NCI-H2196 treated with DMSO at 0.1 percent for 48 hours (cell line): Measurements from ENCODE around the gene MEIS1.
A peak's percentile ranks its signal among the peaks of the same experiment; 100 is the strongest.

Experiments
- DNase-seq: peaks from one replicate; lab custom pipeline; 2025; ENCODE audit not compliant: unreplicated experiment; lab: John Stamatoyannopoulos, UW

MEIS1 gene

DNA sequence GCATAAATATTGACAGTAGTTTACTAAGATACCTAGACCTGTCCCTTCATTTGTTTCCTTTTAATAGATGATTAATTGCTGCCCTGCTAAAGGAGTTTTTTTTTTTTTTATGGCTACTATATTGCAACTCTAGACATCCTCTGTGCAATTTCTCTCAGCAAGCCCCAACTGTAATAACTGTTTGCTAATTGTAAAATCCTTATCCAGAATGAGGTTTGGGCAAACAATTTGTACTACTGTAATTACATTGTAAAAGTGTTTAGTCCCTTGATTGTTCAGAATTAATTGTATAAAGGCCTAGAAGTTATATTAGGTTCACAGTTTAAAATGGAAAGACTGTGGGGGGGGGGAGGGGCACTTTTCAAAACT lies 3.7 kb upstream of the MEIS1 start:
- no peak for DNase-seq

- DNase-seq, result no peak
Observed at GRCh38 chr2:66431846-66432587, 2.9 kb upstream of the MEIS1 start.

DNA sequence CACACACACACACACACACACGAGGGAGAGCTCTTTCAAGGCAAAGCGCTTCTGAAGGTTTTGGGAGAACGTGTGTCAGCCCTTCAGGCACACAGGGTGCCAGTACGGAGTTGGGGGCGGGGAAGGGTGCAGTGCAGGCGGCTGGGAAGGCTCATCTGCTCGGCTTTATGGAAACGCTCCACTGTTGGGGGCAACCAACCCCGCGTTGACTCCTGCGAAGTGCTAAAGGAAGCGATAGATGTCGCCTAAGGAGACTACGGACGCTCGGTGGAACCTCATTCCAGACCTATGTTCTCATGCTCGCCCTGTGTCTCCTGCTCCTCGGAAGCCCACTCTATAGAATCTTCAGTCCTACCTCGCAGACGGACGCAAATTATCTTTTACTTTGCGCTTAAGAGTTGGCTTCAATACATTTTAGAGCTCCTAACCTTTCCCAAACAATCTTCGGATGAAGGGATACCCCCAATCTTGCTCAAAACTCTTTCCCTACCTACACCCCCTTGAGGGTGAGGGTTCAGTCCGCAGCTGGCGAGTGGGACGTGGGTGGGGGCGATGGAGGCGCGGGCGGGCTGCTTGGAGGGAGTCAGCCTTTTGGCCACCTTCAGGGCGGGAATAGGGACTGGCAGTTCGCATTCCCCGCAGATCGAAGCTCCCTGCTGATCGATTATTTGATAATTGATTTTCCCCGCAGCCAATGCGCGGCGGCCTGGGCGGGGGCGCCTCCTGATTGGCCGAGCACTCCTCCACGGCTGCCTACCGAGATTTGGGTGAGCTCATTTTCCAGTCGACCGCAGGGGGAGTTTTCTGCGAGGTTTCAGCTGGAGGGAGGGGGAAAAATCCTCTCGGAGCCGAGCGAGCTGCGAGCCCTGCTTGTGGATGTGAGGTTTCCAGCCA lies 1.9 kb upstream of the MEIS1 start:
- DNase-seq, result peak; percentile 76

DNA sequence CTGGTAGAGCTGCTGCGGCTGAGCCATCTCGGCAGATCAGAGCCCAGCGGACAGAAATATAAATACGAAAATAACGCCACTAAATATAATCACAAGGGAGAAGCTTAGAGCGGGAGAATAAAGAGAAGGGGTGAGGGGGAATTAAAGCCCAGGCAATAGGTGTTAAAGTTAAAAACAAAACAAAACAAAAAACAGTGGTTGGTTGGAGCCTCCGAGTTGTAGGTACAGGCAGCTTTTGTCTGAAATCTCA lies 1.3 kb upstream of the MEIS1 start:
- no peak for DNase-seq

- no peak for DNase-seq
Observed at GRCh38 chr2:66433945-66434678, 813 bp upstream of the MEIS1 start.

- no peak for DNase-seq
Observed at GRCh38 chr2:66435549-66435875, 587 bp downstream of the MEIS1 start.

- no peak for DNase-seq
Observed at GRCh38 chr2:66435963-66436362, 1.0 kb downstream of the MEIS1 start.

DNA sequence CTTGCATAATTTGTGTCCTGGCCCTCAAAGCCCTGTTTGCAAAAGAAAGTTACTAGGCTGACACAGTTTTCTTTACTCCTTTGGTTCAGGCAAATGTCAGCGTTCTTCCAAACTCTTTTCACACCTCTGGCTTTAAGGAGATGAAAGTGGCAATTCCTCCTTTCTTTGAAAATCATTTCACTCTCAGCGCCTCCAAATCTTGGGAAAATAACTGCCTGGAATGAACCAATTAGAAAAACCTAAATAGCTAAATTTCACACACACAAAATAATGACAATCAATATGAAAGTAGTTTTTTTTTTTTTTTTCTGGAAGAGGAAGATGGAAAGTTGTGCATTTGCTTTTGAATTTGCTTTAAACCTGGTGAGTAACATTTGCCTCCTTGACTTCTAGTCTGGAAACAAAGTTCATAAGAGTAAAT lies 1.7 kb downstream of the MEIS1 start:
- DNase-seq, result no peak

DNA sequence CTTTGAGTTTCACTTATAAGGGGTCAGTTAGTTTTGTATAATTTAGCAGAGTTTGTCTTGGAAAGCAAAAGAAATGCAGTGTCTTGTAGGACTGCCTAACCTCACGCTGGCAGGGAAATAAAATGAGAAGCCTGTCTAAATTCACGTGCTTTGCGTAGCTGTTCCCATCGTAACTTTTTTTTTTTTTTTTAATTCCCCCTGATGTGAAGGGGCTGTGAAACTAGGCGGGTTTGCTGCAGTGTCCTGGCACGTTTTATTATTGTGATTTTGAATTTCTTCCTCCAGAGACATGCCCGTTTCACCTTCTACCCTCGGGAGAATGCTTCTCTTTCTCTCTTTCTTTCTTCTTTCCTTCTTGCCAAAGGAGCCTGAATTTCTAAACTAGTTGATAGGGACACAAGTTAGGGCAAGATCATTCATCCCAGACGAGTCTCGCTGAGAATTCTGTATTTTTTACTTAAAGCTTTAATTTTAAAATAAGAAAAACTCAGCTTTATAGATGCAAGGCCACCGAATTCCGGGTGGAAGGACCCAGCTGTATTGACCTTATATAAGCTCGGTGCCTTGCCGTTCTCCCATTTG lies 2.3 kb downstream of the MEIS1 start:
- DNase-seq, result no peak

- no peak for DNase-seq
Observed at GRCh38 chr2:66437691-66438497, 3.0 kb downstream of the MEIS1 start.

- no peak for DNase-seq
Observed at GRCh38 chr2:66438498-66438833, 3.5 kb downstream of the MEIS1 start.

DNA sequence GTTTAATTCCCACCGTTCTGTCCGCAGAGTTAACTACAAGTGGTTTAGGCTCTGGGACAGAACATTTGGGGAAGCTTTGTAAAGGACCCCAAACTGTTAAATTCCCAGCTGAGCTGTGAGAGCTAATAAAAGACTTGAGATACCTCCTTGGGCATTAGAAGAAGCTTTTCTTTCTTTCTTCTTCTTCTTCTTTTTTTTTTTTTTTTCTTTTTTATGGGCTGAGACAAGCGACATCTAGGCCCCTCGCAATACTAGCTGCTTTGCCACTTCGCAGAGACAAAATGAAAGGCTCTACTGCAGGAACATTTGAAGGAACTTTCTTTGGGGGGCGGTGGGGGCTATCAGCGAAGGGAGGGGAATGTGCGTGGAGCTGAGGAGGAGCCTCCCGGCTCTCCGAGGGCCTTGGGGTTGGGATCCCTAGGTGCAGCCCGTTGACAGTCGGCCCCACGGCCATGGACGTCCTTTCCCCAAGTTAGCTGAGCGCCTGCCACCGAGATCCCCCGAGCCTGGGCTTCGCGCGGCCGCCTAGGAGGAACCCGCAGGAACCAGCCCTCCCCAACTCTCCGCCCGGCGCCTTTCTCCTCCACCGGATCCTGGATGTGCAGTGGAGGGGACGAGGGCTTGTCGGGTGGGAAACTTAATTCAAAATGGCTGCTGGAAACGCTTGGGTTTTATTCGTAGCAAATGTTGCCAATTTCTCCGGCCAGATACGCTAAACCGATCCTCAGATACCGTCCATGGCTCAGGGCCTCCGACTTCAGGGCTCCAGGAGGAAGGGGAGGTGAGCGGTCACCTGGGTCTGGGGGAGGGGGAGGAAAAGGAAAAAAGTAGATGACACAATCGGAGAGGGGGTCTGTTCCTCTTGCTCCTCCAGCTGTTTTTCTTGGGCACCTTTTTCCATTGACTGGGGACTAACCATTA lies 4.2 kb downstream of the MEIS1 start:
- no peak for DNase-seq

- no peak for DNase-seq
Observed at GRCh38 chr2:66439812-66440542, 5.1 kb downstream of the MEIS1 start.

GRCh38 chr2:66440708-66441497 lies 6.0 kb downstream of the MEIS1 start:
- no peak for DNase-seq

DNA sequence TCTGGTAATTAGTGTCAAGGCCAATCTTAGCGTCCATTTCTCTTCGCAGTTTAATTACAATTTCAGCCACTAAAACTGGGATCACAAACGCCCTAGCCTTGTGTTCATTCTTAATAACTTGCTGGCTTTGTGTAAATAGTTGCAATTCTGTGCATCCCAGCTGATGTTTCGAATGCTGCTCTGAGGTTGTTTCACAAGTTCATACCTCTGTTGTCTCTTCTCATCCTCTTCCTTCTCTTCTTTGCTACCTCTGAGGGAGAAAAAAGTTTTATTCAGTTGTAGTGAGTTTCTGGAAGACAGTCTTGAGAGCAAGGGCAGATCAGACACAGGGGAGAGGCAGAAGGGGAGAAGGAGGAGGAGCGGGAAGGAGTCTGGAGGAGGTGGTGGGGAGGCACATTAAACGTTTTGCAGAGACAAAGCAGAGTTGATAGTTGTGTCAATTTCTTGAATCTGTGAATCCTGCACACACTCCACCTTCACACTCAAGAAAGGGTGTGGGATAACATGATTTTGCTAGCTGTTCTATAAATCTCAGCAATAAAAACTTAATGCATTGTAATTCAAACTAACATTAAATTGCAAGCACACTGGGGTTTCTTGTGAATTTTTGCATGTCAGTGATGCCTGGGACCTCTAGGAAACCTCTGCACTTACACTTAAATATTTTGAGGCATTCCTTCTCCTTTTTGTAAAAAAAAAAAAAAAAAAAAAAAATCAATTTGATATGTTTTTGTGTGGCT lies 6.8 kb downstream of the MEIS1 start:
- no peak for DNase-seq

- no peak for DNase-seq
Observed at GRCh38 chr2:66442516-66443185, 7.7 kb downstream of the MEIS1 start.
